ENCODE data around the gene SPPL2C.

The SPPL2C gene

GRCh38 chr17:45844695-45845375 is at the start of gene SPPL2C:
TSS of gene SPPL2C (plus strand) at chr17:45844881. CDS start at chr17:45844907, 26 bp downstream.
- DNase-seq: no peak

- no peak for DNase-seq
Observed at GRCh38 chr17:45800816-45801215, 43.9 kb upstream of the SPPL2C start.

GRCh38 chr17:45801421-45801820 is 43.3 kb upstream of the SPPL2C start:
- DNase-seq: no peak

GRCh38 chr17:45808845-45809244 is 35.8 kb upstream of the SPPL2C start:
- DNase-seq: no peak

GRCh38 chr17:45809499-45809898 is 35.2 kb upstream of the SPPL2C start:
- DNase-seq: no peak

- no peak for DNase-seq
Observed at GRCh38 chr17:45812102-45812501, 32.6 kb upstream of the SPPL2C start.

- DNase-seq: no peak
Observed at GRCh38 chr17:45813048-45813725, 31.5 kb upstream of the SPPL2C start.

GRCh38 chr17:45814622-45815606 is 29.8 kb upstream of the SPPL2C start:
- DNase-seq: no peak

GRCh38 chr17:45815752-45816151 is 28.9 kb upstream of the SPPL2C start:
- no peak for DNase-seq

- no peak for DNase-seq
Observed at GRCh38 chr17:45818041-45818440, 26.6 kb upstream of the SPPL2C start.

- no peak for DNase-seq
Observed at GRCh38 chr17:45818699-45819098, 26.0 kb upstream of the SPPL2C start.

GRCh38 chr17:45819632-45820031 is 25.0 kb upstream of the SPPL2C start:
- no peak for DNase-seq

GRCh38 chr17:45820052-45820780 is 24.5 kb upstream of the SPPL2C start:
- DNase-seq: no peak

- DNase-seq: no peak
Observed at GRCh38 chr17:45821147-45821546, 23.5 kb upstream of the SPPL2C start.

GRCh38 chr17:45823598-45823997 is 21.1 kb upstream of the SPPL2C start:
- no peak for DNase-seq

GRCh38 chr17:45824475-45824874 is 20.2 kb upstream of the SPPL2C start:
- DNase-seq: no peak

GRCh38 chr17:45824901-45825492 is 19.7 kb upstream of the SPPL2C start:
- DNase-seq: no peak

- DNase-seq: no peak
Observed at GRCh38 chr17:45825792-45826191, 18.9 kb upstream of the SPPL2C start.

- no peak for DNase-seq
Observed at GRCh38 chr17:45826919-45827588, 17.6 kb upstream of the SPPL2C start.

GRCh38 chr17:45828171-45828570 is 16.5 kb upstream of the SPPL2C start:
- no peak for DNase-seq

GRCh38 chr17:45828582-45829133 is 16.0 kb upstream of the SPPL2C start:
- DNase-seq: no peak
